ENCODE data around the gene SORBS2. TPM values are rescaled to one million over a fixed set of nuclear protein-coding genes. Genes with fewer than 3 reads are reported as not detected.

Gene SORBS2
- total and polyA plus RNA-seq, 2 of the 8 experiments (the other 6 are each of a cell fraction or from before 2014, with no cell fraction given), result 73.0 to 87.1 TPM

- CTCF ChIA-PET (ENCODE audit: partially characterized antibody), result no interaction called here
- FAIRE-seq, result no peak
- Histone ChIP-seq H3K9me3 (ENCODE audit: insufficient read depth in 2 of 2, low read depth in 1 of 2, low read length in 1 of 2) (no peaks in the 10 kb centered on the region), H3K23me2 (ENCODE audit: low read depth, low read length) (no peaks in the 10 kb centered on the region), H2AFZ (ENCODE audit: low read length) (no peak overlapping the region), H3K56ac (replicated peaks; ENCODE audit: insufficient read length, low read depth, low read length) (no peak overlapping the region), H4K5ac (ENCODE audit: insufficient read length, low read depth, low read length) (no peak overlapping the region), H3K27ac (ENCODE audit: low read depth, low read length) (no peak overlapping the region), H4K91ac (replicated peaks; ENCODE audit: insufficient read length, low read length) (no peak overlapping the region), H3K4me3 (ENCODE audit: extremely low read depth in 1 of 4, insufficient read depth in 2 of 4, low read depth in 3 of 4, low read length in 4 of 4) (no peak overlapping the region), H3K9ac (replicated peaks in 1 of 4; ENCODE audit: extremely low read depth in 1 of 4, low read depth in 3 of 4, low read length in 3 of 4) (no peak overlapping the region), H2BK15ac (ENCODE audit: low read length) (no peak overlapping the region), H3K14ac (ENCODE audit: insufficient read length) (no peak overlapping the region), H2BK12ac (ENCODE audit: low read depth, low read length) (no peak overlapping the region), H2BK120ac (replicated peaks; ENCODE audit: low read depth, low read length) (no peak overlapping the region), H3K4me2 (ENCODE audit: insufficient read depth in 1 of 2, low read depth in 2 of 2, low read length in 2 of 2) (no peak overlapping the region), H3K79me1 (ENCODE audit: low read depth, low read length) (no peaks in the 10 kb centered on the region; the same call in 1 of the 2 replicates), H3K4ac (replicated peaks; ENCODE audit: insufficient read length, low read depth, low read length) (no peak overlapping the region), H4K8ac (ENCODE audit: extremely low read depth, insufficient read depth, low read length) (no peak overlapping the region), H3K27me3 (replicated peaks in 1 of 4; ENCODE audit: control insufficient read depth in 3 of 4, extremely low read depth in 1 of 4, insufficient read depth in 3 of 4, low read length in 3 of 4) (no peaks in the 10 kb centered on the region), H2BK5ac (ENCODE audit: low read depth, low read length) (0 out of 2 replicates have a peak overlapping the region, but pooled peaks have one; percentile 13), H2BK20ac (ENCODE audit: low read length) (no peak overlapping the region), H3K18ac (ENCODE audit: extremely low read depth, low read length) (no peak overlapping the region), H3K4me1 (replicated peaks in 1 of 4; ENCODE audit: control insufficient read depth in 3 of 4, insufficient read depth in 4 of 4, low read length in 3 of 4) (peaks cover 5 to 20% (median 11%) of the 10 kb centered on the region in 4 experiments; a peak in 6 of 7 replicates), H3K36me3 (ENCODE audit: control insufficient read depth in 2 of 4, insufficient read depth in 4 of 4, low read length in 3 of 4) (peaks cover 0 to 25% (median 3%) of the 10 kb centered on the region in 4 experiments; a peak in 5 of 8 replicates), H3K79me2 (ENCODE audit: control insufficient read depth in 1 of 2, insufficient read depth in 2 of 2, low read length in 2 of 2) (no peaks in the 10 kb centered on the region), H4K20me1 (replicated peaks in 1 of 2; ENCODE audit: control insufficient read depth in 1 of 2, insufficient read depth in 2 of 2, low read length in 2 of 2) (no peaks in the 10 kb centered on the region), H3K23ac (ENCODE audit: insufficient read length) (no peak overlapping the region), H2AK5ac (ENCODE audit: low read depth, low read length) (no peak overlapping the region)
- POLR2A ChIA-PET (ENCODE audit: partially characterized antibody), result no interaction called here
- 88% methylated on average over 1 of the region's 1 CpG; no CpG with 5 or more reads in 1 of the 2 experiments for WGBS, 2 experiments (ENCODE audit: extremely low coverage in 1 of 2, insufficient coverage in 1 of 2, insufficient read length in 1 of 2, insufficient replicate concordance in 2 of 2, low coverage in 1 of 2, low lambda C conversion rate in 2 of 2, missing lambda C conversion rate in 1 of 2)
- no peak for DNase-seq (ENCODE audit: low read depth in 1 of 2, low spot score in 2 of 2)
- TF ChIP-seq NANOG (IDR thresholded peaks at IDR 0.05; ENCODE audit: insufficient read depth, low read depth, low read length, poor library complexity, severe bottlenecking), result no peak
- TF ChIP-seq, protein P1, sequence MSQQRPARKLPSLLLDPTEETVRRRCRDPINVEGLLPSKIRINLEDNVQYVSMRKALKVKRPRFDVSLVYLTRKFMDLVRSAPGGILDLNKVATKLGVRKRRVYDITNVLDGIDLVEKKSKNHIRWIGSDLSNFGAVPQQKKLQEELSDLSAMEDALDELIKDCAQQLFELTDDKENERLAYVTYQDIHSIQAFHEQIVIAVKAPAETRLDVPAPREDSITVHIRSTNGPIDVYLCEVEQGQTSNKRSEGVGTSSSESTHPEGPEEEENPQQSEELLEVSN (IDR thresholded peaks at IDR 0.05), result no peak
- no peak for TF ChIP-seq RAD21 (IDR thresholded peaks at IDR 0.05 in 1 of 2, conservative IDR thresholded peaks at IDR 0.05 in 1 of 2; ENCODE audit: low read depth in 2 of 2, low read length in 2 of 2)
- no peak for TF ChIP-seq RNF2 (IDR thresholded peaks at IDR 0.05; ENCODE audit: borderline replicate concordance, low read depth, low read length, missing control alignments, poor library complexity, severe bottlenecking)
- no peak for TF ChIP-seq SIN3A (conservative IDR thresholded peaks at IDR 0.05 in 1 of 2, IDR thresholded peaks at IDR 0.05 in 1 of 2; ENCODE audit: low read depth in 1 of 2, low read length in 2 of 2)
- no peak for TF ChIP-seq TCF12 (IDR thresholded peaks at IDR 0.05; ENCODE audit: low read depth, low read length)
- TF ChIP-seq YY1 (IDR thresholded peaks at IDR 0.05; ENCODE audit: low read depth, low read length), result no peak
- TF ChIP-seq SP2 (IDR thresholded peaks at IDR 0.05; ENCODE audit: low read length), result no peak
- no peak for TF ChIP-seq RBBP5 (IDR thresholded peaks at IDR 0.05; ENCODE audit: borderline replicate concordance, low read depth, low read length)
- no peak for TF ChIP-seq NRF1 (IDR thresholded peaks at IDR 0.05; ENCODE audit: low read depth, low read length)
- no peak for TF ChIP-seq USF2 (IDR thresholded peaks at IDR 0.05; ENCODE audit: low read length)
Measured at GRCh38 chr4:185657699-185658098, 154.3 kb downstream of the SORBS2 start.
